Effector memory CD4-positive, alpha-beta T cell (primary cell): ENCODE results near the gene STRIP1.

Source experiments
- DNase-seq, 3 donors: peaks; one replicate each; pipeline ENCODE4 v3.0.0-alpha.2; 2020
- H3K27ac ChIP-seq: 2 replicates; pipeline ENCODE4 v1.7.0; 2013; ENCODE audit warnings: mild to moderate bottlenecking, low read length, moderate library complexity; ENCODE audit not compliant: insufficient read depth, poor library complexity, severe bottlenecking
- H3K27me3 ChIP-seq: replicated peaks from 2 replicates; pipeline ENCODE4 v1.7.0; 2013; ENCODE audit warnings: mild to moderate bottlenecking, low read length; ENCODE audit not compliant: insufficient read depth, control insufficient read depth, poor library complexity, severe bottlenecking
- H3K36me3 ChIP-seq: 2 replicates; pipeline ENCODE4 v1.7.0; 2013; ENCODE audit warnings: mild to moderate bottlenecking, low read length, moderate library complexity; ENCODE audit not compliant: control insufficient read depth, insufficient read depth
- H3K4me1 ChIP-seq: 2 replicates; pipeline ENCODE4 v1.7.0; 2013; ENCODE audit warnings: low read length, mild to moderate bottlenecking; ENCODE audit not compliant: control insufficient read depth, insufficient read depth, poor library complexity, severe bottlenecking
- H3K4me3 ChIP-seq: 2 replicates; pipeline ENCODE4 v1.7.0; 2013; ENCODE audit warnings: low read length, low read depth, mild to moderate bottlenecking; ENCODE audit not compliant: insufficient read depth, poor library complexity, severe bottlenecking
- H3K9me3 ChIP-seq: 2 replicates; pipeline ENCODE4 v1.7.0; 2013; ENCODE audit warnings: mild to moderate bottlenecking, low read length, moderate library complexity; ENCODE audit not compliant: control insufficient read depth

STRIP1 gene

DNA sequence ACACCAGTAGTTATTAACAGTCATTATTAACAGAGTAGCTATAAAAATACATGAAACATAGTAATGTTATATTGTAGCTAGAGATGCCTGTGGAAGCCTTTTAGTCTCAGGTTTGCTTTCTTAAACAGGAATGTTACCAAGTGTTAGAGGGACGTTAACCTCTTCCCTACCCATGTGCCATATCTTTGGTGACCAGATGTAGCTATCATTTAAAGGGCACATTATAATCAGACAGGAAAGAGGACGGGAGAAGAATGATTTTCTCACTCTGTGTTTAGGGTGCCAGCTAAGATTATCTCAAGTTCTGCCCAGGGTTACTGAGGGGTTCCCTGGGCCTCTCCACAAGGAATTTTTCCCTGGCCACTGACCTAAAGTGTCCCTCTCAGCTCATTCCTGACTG lies 57.0 kb downstream of the STRIP1 start:
- Histone ChIP-seq H3K27me3 (peaks cover 3% of the 10 kb centered on the region), H3K27ac (no peak overlapping the region), H3K4me1 (no peaks in the 10 kb centered on the region), H3K4me3 (no peak overlapping the region), H3K9me3 (no peaks in the 10 kb centered on the region), H3K36me3 (no peaks in the 10 kb centered on the region)
- DNase-seq: no peak

DNA sequence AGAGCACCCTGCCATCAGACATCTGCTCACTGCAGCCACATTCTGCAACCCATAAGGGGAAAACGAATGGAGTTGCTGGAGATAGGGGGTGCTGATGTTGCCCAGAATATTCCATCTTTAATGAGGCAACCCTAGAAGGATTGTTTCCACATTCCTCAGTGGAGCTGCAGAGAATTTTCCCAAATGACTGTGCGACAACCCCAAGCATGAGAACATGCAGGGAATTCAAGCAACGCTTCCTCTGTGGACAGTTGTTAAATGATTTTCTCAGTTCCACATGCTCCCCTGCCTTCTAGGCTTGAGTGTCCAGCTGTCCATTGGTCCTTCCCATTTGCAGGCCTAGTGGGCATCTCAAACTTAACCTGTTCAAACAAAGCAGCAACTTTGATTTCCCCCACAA lies 57.4 kb downstream of the STRIP1 start:
- no peak overlapping the region for H3K27ac ChIP-seq
- H3K4me3 ChIP-seq: no peak overlapping the region
- no peaks in the 10 kb centered on the region for H3K4me1 ChIP-seq
- H3K27me3 ChIP-seq: no peaks in the 10 kb centered on the region
- no peaks in the 10 kb centered on the region for H3K36me3 ChIP-seq
- H3K9me3 ChIP-seq: no peaks in the 10 kb centered on the region
- no peak for DNase-seq

DNA sequence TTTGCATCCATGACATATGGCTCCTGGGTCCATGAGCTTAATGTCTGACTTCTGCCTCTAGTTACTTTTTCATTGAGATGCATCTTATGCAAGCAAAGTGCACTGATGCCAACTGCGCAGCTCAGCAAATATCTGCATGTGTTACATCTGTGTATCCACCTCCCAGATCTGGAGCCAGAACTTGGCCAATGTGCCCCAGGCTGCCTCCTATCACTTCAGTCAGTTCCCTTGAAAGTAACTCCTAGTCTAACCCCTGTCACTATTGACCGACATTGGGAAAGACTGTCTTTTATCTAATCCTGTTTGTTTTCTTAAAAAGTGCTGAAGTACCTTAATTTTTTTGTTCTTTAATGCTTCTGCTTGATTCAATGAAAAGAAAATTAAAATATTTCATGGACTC lies 58.6 kb downstream of the STRIP1 start:
- no peaks in the 10 kb centered on the region for H3K27me3 ChIP-seq
- H3K9me3 ChIP-seq: no peaks in the 10 kb centered on the region
- H3K36me3 ChIP-seq: no peaks in the 10 kb centered on the region
- no peak for DNase-seq
- H3K4me3 ChIP-seq: no peak overlapping the region
- H3K4me1 ChIP-seq: no peaks in the 10 kb centered on the region
- H3K27ac ChIP-seq: no peak overlapping the region

GRCh38 chr1:110094931-110095654 lies 60.7 kb downstream of the STRIP1 start:
- H3K27me3 ChIP-seq: no peaks in the 10 kb centered on the region
- H3K36me3 ChIP-seq: no peaks in the 10 kb centered on the region

DNA sequence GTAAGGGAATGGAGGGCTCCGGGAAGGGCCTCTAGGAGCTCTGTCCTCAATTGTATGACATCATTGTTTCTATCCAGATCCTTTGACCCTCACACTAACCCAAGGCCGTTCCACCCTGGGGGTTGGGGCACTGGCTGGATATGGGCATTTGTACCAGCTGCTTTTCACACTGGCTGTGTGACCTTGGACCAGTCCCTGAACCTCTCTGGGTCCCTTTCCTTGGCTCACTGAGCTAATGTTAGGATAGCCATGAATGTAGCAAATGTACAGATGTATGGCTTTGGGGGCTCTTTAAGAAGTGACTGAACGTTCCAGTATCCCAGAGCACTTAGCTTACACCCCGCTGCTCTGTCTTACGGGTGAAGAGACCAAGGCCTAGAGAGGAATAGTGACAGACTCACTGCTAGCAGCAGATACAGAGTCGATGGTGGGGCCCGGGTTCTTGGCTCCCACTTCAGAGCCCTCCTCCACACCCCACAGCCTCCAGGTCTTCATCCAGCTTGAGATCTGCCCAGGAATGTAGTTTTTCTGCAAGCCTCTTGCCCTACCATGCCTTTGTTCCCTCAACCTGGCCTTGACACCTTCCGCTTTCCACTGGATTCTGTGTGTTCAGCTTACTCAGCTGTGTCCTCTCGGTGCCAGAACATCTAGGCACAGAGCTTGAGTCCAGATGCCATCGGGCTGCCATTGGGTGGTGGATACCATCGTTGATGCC lies 63.2 kb downstream of the STRIP1 start:
- no peaks in the 10 kb centered on the region for H3K4me1 ChIP-seq
- H3K36me3 ChIP-seq: no peaks in the 10 kb centered on the region
- no peaks in the 10 kb centered on the region for H3K27me3 ChIP-seq
- H3K27ac ChIP-seq: no peak overlapping the region
- DNase-seq: no peak
- no peaks in the 10 kb centered on the region for H3K9me3 ChIP-seq
- H3K4me3 ChIP-seq: no peak overlapping the region

More at GRCh38 chr1:110094931-110095654, 60.7 kb downstream of the STRIP1 start:
- H3K27ac ChIP-seq: no peak overlapping the region
- no peaks in the 10 kb centered on the region for H3K4me1 ChIP-seq
- H3K9me3 ChIP-seq: no peaks in the 10 kb centered on the region
- no peak for DNase-seq
- H3K4me3 ChIP-seq: no peak overlapping the region

DNA sequence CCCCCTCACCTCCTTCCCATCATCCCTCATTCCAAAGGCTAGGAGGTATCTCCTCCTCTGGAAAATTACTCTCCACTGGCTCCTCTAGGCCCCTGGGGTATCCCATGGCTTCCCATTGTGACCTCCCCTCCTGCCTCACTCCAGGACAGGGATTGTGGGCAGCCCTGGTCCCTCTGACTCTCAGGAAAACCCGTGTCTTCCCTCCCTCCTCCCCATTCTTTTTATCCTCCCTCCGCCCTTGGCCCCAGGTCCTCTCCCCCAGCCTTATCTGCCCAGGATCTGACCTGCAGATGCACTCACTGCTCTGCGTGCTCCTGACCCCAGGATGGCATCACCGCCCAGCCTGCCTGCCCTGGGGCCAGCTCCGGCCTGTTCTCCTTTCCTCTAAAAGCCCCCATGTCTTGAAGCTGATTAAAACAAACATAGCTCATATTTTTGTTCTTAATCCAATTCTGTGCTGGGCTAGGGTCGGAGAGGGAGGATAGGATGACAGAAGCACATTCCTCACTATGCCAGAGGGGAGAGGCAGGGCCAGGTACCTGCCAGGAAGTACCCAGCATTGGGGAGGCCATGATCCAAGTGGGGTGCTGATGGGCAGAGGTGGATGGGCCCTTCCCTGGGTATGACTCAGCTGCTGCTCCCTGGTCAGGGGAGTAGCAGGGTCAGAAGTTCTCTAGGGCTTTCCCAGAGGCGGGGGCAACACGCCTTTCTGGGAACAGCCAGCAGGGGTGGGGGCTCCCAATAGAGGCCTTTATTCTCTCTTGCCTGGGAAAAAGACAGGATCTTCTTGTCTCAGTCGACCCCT lies 64.0 kb downstream of the STRIP1 start:
- DNase-seq: no peak
- Histone ChIP-seq H3K4me3 (no peak overlapping the region), H3K27me3 (no peaks in the 10 kb centered on the region), H3K36me3 (no peaks in the 10 kb centered on the region), H3K9me3 (no peaks in the 10 kb centered on the region), H3K27ac (no peak overlapping the region), H3K4me1 (no peaks in the 10 kb centered on the region)

DNA sequence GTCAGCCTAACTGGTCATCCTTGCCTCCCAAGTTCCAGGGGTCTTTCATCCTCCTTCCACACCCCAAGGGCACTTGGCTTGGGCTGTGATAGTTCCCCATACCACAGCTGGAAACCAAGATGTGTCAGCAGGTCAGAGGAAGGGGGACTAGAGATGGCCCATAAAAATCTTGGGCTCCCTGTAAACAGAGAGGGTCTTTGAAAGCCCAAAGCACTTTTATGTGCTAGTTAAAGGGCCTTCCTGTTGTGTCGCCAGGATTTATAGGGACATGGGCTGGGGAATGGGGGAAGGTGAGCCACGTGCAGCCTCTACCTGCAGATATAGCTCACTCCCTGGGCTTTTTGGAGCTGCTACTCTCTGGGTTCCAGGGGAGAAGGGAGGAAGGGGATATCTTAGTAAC lies 65.9 kb downstream of the STRIP1 start:
- Histone ChIP-seq H3K36me3 (no peaks in the 10 kb centered on the region), H3K9me3 (no peaks in the 10 kb centered on the region), H3K27ac (no peak overlapping the region), H3K4me1 (no peaks in the 10 kb centered on the region), H3K4me3 (no peak overlapping the region), H3K27me3 (no peaks in the 10 kb centered on the region)
- DNase-seq: no peak

- Histone ChIP-seq H3K36me3 (no peaks in the 10 kb centered on the region), H3K4me1 (no peaks in the 10 kb centered on the region), H3K27me3 (no peaks in the 10 kb centered on the region), H3K4me3 (no peak overlapping the region), H3K9me3 (no peaks in the 10 kb centered on the region), H3K27ac (no peak overlapping the region)
- no peak for DNase-seq
These were observed 67.7 kb downstream of the STRIP1 start for GRCh38 chr1:110102081-110102480.
